K562 (cell line): ENCODE data around the gene PNPLA2. TPM values are rescaled to one million over a fixed set of nuclear protein-coding genes. Genes with fewer than 3 reads are reported as not detected.

Source experiments
- CGGBP1 ChIP-seq: fragments of 250-450 bp; sonication (Bioruptor Pico); IDR thresholded peaks from 2 replicates; pipeline ENCODE4 v1.9.0; 2021; ENCODE audit warnings: mild to moderate bottlenecking
- DMBX1 ChIP-seq: fragments of 250-450 bp; sonication (Bioruptor Pico); IDR thresholded peaks from 2 replicates; pipeline ENCODE4 v1.8.0; 2022; ENCODE audit warnings: inconsistent platforms, mild to moderate bottlenecking, moderate library complexity, borderline replicate concordance
- ELK1 ChIP-seq: sonication (generic); formaldehyde crosslinking; IDR thresholded peaks from 2 replicates; pipeline ENCODE4 v1.8.1; 2022; ENCODE audit warnings: missing genetic modification reagents
- NELFE ChIP-seq: IDR thresholded peaks from 2 replicates; pipeline ENCODE4 v1.6.1; 2011; ENCODE audit warnings: mild to moderate bottlenecking; ENCODE audit not compliant: insufficient read depth, insufficient read length
- NR1H2 ChIP-seq: sonication (generic); formaldehyde crosslinking; IDR thresholded peaks from 2 replicates; pipeline ENCODE4 v1.4.0; 2020; ENCODE audit warnings: mild to moderate bottlenecking, missing genetic modification reagents
- NRF1 ChIP-seq, 2 experiments: fragments of 450-650 bp; IDR thresholded peaks in 1 of 2; conservative IDR thresholded peaks in 1 of 2; 2 replicates each; pipeline ENCODE4 v1.6.1; 2014; ENCODE audit warnings: mild to moderate bottlenecking in 2 of 2
- PHTF2 ChIP-seq: fragments of 250-450 bp; sonication (Bioruptor Pico); IDR thresholded peaks from 2 replicates; pipeline ENCODE4 v1.5.0; 2021; ENCODE audit warnings: mild to moderate bottlenecking
- RAD21 ChIP-seq, 2 experiments: fragments of 250-450 bp in 1 of 2; fragments of 450-650 bp in 1 of 2; sonication (Bioruptor Pico) in 1 of 2; formaldehyde crosslinking in 1 of 2; IDR thresholded peaks in 1 of 2; conservative IDR thresholded peaks in 1 of 2; 2 replicates each; pipeline versions ENCODE4 v1.4.0 to v1.8.0; 2020 to 2022; ENCODE audit warnings: mild to moderate bottlenecking in 2 of 2, moderate library complexity in 1 of 2
- RBM22 ChIP-seq: fragments of 200-400 bp; formaldehyde crosslinking; IDR thresholded peaks from 2 replicates; pipeline ENCODE4 v1.6.1; 2018; ENCODE audit warnings: low read length, low read depth; ENCODE audit not compliant: poor library complexity, severe bottlenecking
- RCOR1 ChIP-seq, 2 experiments: IDR thresholded peaks; 2 replicates each; pipeline ENCODE4 v1.6.1; 2012; ENCODE audit warnings: low read depth in 2 of 2, low read length in 2 of 2, borderline replicate concordance in 1 of 2, improper control_type of control experiment in 1 of 2
- SREBF1 ChIP-seq: fragments of 150-350 bp; IDR thresholded peaks from 2 replicates; pipeline ENCODE4 v1.6.1; 2014; ENCODE audit warnings: antibody characterized with exemption, low read depth, low read length, borderline replicate concordance
- TOE1 ChIP-seq, 2 experiments: fragments of 450-650 bp in 1 of 2; sonication (generic) in 1 of 2; formaldehyde crosslinking in 1 of 2; IDR thresholded peaks; 2 replicates each; pipeline versions ENCODE4 v1.7.1 to v1.8.0; 2016 to 2022; ENCODE audit warnings: borderline replicate concordance in 2 of 2, mild to moderate bottlenecking in 2 of 2, antibody characterized with exemption in 1 of 2, inconsistent platforms in 1 of 2, low read depth in 1 of 2, missing genetic modification reagents in 1 of 2, moderate library complexity in 1 of 2
- TRIM24 ChIP-seq, 2 experiments: fragments of 450-650 bp; IDR thresholded peaks; 2 replicates each; pipeline ENCODE4 v1.6.1; 2016
- U2AF1 ChIP-seq: fragments of 200-400 bp; formaldehyde crosslinking; optimal IDR thresholded peaks from 2 replicates; pipeline ENCODE3; 2017; ENCODE audit warnings: mild to moderate bottlenecking, low read depth, low read length, moderate library complexity
- ZBTB17 ChIP-seq: fragments of 450-650 bp; formaldehyde crosslinking; IDR thresholded peaks from 2 replicates; pipeline ENCODE4 v1.4.0; 2020; ENCODE audit warnings: mild to moderate bottlenecking
- ZBTB2 ChIP-seq: fragments of 450-650 bp; IDR thresholded peaks from 2 replicates; pipeline ENCODE4 v1.6.1; 2016; ENCODE audit warnings: antibody characterized with exemption
- ZBTB8A ChIP-seq: fragments of 450-650 bp; IDR thresholded peaks from 2 replicates; pipeline ENCODE4 v1.6.1; 2018; ENCODE audit warnings: mild to moderate bottlenecking, moderate library complexity; ENCODE audit not compliant: partially characterized antibody
- ZHX1 ChIP-seq: fragments of 150-350 bp; conservative IDR thresholded peaks from 2 replicates; pipeline ENCODE4 v1.6.1; 2014; ENCODE audit warnings: low read length
- ZNF354B ChIP-seq: fragments of 250-450 bp; sonication (Bioruptor Pico); IDR thresholded peaks from 2 replicates; pipeline ENCODE4 v1.4.0; 2020
- ZNF395 ChIP-seq: fragments of 200-800 bp; sonication (Bioruptor generic); IDR thresholded peaks from 2 replicates; pipeline ENCODE4 v1.6.1; 2017; ENCODE audit warnings: missing genetic modification characterization, missing compliant biosample characterization
- polyA plus RNA-seq, 8 experiments: library from polyadenylated mRNA; depleted of rRNA in 4 of 8; stranded (reverse) in 5 of 8; unstranded in 3 of 8; fragments of >200 nt; fragmentation: Nextera tagmentation in 2 of 8; fragmentation: Illumina TruSeq in 1 of 8; extraction: Ambion mirVana in 2 of 8; extraction: Trizol in 1 of 8; gene quantifications; 2 replicates each; pipeline versions ENCODE4 v1.2.1 to v1.2.3, GENCODE V29; 2011 to 2014; ENCODE audit warnings: inconsistent platforms in 1 of 8, missing spikeins in 1 of 8
- total RNA-seq, 7 experiments: library from RNA; depleted of rRNA in 6 of 7; stranded (reverse); fragments of >200 nt in 6 of 7; fragmentation: Illumina TruSeq in 2 of 7; extraction: Trizol in 2 of 7; gene quantifications; 2 replicates each; pipeline versions ENCODE4 v1.2.1 to v1.2.3, GENCODE V29; 2011 to 2021; ENCODE audit warnings: low replicate concordance in 1 of 7

Gene PNPLA2
- total and polyA plus RNA-seq, 9 of the 15 experiments (the other 6 are each of a cell fraction or from before 2014, with no cell fraction given) = 0.39 to 87.1 (median 8.4) TPM

GRCh38 chr11:842370-843002, 23.8 kb downstream of the PNPLA2 start, which contains the start of the genes POLR2L and TSPAN4 (continued):
- TF ChIP-seq ZNF395 (no peak), RCOR1 (IDR thresholded peaks at IDR 0.05; ENCODE audit: borderline replicate concordance in 1 of 2, low read depth in 2 of 2, low read length in 2 of 2) (no peak), ZBTB2 (no peak), TOE1 (IDR thresholded peaks at IDR 0.05; ENCODE audit: borderline replicate concordance) (peak; percentile 98; the same call in 1 of the 2 replicates), TOE1 (CRISPR knock-in tag; IDR thresholded peaks at IDR 0.05; ENCODE audit: borderline replicate concordance, low read depth) (no peak), ZBTB8A (no peak), PHTF2 (CRISPR knock-in tag) (no peak), ZBTB17 (CRISPR knock-in tag) (peak; percentile 40; the same call in 1 of the 2 replicates), TRIM24 (IDR thresholded peaks at IDR 0.05) (peak in 1 of 2 experiments; percentile 73; a peak in 2 of 4 replicates), ZHX1 (no peak), RBM22 (no peak), NR1H2 (CRISPR knock-in tag) (peak; percentile 20; the same call in 1 of the 2 replicates), NELFE (no peak), U2AF1 (peak; percentile 84), ELK1 (CRISPR knock-in tag) (no peak), CGGBP1 (CRISPR knock-in tag) (no peak), DMBX1 (CRISPR knock-in tag) (no peak), NRF1 (conservative IDR thresholded peaks at IDR 0.05 in 1 of 2, IDR thresholded peaks at IDR 0.05 in 1 of 2) (peak in 1 of 2 experiments; percentile 72; a peak in 2 of 4 replicates), SREBF1 (0 out of 2 replicates have a peak, but pooled peaks have one; percentile 58), RAD21 (CRISPR knock-in tag; conservative IDR thresholded peaks at IDR 0.05 in 1 of 2, IDR thresholded peaks at IDR 0.05 in 1 of 2) (no peak), ZNF354B (CRISPR knock-in tag) (no peak)
